Stimulated activated CD4-positive, alpha-beta T cell treated with anti-CD3 and anti-CD28 coated beads, Interleukin-15, amount 100 ng/mL, for 1 hour (primary cell): ENCODE results near the gene PRRX2.
"Not testable (repeated sequence)": the region's sequence is repeated elsewhere in the genome, so short reads cannot be mapped to it uniquely, and the experiment has no call there.

Experiments used
- DNase-seq, 2 donors: peaks; one replicate each; pipeline ENCODE4 v3.0.0-alpha.2; 2020; ENCODE audit warnings: low read depth in 1 of 2, low spot score in 1 of 2

PRRX2 gene

DNA sequence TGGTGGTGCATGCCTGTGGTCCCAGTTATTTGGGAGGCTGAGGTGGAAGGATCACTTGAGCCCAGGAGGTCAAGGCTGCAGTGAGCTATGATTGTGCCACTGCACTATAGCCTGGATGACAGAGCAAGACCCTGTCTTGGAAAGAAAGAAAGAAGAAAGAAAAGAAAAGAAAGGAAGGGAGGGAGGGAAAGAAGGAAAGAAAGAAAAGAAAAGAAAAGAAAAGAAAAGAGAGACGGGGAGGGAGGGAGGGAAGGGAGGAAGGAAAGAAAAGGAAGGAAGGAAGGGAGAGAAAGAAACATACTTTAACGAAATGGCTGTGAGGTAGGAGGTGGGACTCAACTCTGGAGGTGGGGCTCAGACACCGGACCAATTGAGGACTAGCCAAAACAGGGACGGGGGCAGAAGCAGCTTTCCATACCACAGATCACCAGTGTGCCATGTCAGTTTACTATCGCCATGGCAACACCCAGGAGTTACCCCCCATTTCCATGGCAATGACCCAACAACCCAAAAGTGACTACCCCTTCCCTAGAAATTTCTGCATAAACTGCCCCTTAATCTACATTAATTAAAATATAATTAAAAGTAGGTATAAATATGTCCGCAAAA is 66.1 kb downstream of the PRRX2 start:
- DNase-seq, result no peak

DNA sequence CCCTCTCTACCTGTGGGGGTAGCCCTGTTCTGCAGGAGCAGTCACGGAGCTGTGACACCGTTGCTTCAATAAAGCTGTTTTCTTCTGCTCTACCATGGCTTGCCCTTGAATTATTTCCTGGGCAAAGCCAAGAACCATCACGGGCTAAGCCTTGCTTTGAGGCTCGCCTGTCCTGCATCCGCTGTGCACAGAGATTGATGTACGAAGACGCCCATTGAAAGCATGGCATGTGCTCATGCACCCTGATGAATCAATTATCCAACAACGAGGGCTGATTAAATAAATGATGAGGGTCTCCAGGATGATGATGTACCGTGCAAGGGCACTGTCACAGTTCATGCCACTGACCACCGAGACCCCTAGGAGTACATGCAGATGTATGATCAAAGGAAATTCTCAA is 66.7 kb downstream of the PRRX2 start:
- DNase-seq, result no peak

DNA sequence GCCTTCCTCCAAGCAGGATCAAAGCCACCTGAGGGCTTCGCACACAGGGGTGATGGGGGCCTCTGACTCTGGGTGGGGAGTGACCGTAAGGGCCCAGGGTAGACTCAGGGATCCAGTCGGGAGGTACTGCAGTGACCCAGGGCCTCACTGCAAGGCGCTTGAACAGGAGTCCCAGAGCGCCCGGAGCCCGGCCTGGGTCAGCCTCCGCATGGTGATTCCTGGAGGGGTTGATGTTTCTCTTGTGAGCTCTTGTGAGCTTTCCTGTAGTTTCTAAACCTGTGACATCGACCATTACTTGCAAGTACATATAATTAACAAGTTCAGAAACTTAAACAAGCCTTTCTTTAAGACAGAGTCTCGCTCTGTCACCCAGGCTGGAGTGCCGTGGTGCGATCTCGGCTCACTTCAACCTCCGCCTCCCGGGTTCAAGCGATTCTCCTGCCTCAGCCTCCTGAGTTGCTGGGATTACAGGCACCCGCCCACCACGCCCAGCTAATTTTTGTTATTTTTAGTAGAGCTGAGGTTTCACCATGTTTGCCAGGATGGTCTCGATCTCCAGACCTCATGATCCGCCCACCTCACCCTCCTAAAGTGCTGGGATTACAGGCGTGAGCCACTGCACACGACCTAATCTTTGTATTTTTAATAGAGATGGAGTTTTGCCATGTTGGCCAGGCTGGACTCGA is 67.6 kb downstream of the PRRX2 start:
- DNase-seq, result no peak

DNA sequence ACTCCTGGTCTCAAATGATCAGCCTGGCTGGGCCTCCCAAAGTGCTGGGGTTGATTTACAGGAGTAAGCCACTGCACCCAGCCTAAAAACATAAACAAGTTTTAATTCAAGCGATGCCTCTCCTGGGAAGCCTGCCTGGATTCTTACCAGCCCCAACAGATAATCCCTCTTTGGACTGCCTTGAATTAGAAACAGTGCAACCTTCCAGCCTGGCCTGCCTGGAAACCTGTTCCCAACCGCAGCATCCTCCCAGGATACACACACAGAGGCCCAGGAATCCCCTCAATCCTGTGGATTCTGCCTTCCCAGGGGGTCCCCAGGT is 68.1 kb downstream of the PRRX2 start:
- no peak for DNase-seq

DNA sequence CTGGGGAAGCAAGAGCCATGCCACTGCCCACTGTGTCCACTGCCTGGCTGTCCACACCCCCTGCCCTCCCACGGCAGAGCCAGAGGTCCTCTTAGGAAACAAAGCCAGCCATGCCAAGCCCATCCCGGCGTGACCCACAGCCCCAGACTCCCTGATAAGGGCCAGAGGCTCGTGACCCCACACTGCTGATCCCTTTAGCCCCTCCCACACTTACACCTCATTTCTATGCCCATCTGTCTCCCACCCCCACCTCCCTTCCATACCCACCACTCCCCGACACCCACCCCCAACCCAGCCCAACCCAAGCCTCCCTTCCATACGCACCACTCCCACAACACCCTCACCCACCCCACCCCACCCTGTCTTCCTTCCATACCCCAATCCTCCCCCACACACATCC is 70.1 kb downstream of the PRRX2 start:
- no peak for DNase-seq

- DNase-seq, result no peak
These were observed 70.9 kb downstream of the PRRX2 start for GRCh38 chr9:129736334-129736733.

DNA sequence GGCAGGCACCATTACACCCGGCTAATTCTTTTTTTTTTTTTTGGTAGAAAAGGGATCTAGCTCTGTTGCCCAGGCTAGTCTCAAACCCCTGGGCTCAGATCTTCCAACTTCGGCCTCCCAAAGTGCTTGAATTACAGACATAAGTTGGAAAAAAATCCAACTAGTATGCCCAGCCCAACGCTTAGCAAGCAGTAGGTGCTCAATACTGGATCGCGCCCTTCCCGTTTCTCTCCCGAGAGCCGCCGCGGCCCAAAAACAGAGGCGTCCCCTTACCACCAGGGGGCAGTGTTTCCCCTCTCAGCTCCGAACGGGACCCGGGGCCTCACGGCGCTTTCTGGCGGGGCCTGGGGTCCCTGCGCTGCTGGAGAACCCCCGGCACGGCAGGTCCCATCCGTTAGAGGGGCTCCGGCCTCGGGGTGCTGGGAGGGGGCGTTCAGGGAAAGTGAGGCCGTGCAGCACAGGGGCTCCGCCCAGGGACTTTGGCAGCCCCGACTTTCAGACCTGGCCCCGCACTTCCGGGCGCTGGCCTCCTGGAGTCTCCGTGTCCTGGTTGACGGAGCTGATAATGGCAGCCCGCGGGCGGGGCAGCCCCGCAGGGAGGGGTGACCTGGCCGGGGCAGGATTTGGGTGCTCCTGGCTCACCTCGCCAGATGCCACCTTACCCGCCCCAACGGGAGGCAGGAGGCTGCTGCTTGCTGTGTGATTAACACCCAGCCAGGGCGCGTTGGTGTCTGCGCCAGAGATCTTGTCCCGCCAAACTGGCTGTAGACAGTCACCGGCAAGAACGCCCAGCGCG is 72.2 kb downstream of the PRRX2 start:
- DNase-seq, result peak; percentile 69 to 76

DNA sequence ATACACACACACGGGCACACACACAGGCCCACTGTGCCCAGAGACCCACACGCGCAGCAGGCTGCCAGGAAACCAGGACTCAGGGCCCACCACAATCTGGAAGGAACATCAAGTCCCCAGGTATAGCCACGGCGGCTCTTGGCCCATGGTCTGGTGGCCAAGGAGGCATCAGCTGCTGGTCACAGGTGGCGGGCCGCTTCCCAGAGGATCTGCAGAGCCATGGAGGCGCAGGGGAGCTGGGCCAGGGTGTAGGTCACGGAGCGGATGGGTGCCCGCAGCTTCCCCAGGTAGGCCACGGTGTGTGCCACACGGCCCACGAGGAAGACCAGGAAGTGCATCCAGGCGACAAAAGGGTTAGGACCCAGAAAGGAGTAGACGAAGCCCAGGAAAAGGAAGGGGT is 74.0 kb downstream of the PRRX2 start:
- DNase-seq, result no peak

DNA sequence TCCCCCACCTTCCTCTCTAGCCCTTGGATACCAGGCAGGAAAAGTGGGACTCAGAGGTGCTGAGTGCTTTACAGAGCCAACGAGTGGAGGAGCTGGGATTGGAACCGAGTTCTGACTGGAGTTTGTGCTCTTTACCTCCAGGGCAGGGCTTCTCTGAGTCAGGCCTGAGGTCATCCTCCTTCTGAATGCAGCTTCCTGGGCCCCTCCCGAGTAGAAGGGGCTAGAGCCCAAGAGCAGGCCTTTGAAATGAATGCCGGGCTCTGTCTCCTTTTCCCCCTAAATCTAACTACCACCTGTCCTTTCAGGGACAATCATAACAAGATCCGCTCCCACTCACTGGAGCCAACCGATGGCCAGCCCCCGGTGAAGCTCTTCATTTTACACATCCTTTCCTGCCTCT is 74.7 kb downstream of the PRRX2 start:
- no peak for DNase-seq

DNA sequence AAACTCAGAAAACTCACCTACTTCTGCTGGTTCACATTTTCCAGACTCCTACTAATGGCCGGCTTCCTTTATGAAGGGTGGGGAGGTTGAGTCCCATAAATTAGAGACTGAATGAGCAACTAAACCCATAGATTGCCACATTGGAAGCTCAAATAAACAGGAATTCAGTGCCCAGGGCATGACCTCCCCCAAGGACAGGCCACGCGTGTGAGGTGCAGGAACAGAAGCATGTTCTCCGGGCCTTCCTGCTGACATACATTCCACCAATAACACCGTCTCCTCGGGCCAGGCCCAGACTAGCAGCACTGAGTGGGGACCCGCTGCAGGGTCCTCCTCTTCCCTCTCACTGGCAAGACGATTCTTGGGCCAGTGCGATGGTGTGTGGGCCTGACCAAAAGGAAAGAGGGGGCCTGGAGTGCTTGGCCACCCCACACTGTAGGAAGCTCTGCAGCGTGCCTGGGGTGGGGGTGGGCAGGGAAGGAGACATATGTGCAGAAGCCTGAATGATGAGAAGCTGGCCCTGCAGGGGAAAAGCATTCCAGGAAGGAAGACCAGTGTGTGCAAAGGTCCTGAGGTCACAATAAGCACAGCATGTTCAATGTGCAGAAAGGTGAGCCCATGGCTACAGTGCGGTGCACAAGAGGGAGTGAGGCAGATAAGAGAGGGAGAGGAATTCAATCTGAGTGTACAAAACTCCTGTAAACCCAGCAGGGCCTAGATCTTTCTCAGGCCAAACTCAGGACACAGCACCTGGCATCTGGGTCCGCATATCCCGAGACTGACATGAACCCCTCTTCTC is 75.4 kb downstream of the PRRX2 start:
- DNase-seq, result no peak

DNA sequence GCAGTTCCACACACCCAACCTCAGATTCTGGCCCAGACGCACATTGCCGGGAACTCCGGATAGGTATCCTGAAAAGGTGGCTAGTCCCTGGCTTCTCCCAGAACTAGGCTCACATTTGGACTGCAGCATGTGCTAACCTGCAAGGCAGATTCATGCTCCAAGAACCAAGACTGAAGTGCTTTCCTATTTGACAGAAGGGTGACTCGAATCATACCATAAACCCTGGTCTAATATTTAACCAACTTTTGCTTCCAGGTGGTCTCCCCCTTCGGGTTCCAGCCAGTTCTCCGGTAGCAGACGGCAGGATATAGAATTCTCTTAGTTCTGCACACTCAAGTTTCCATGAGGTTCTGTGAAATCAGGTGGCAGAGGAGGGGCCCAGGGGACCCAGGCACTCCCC is 79.8 kb downstream of the PRRX2 start:
- no peak for DNase-seq

DNA sequence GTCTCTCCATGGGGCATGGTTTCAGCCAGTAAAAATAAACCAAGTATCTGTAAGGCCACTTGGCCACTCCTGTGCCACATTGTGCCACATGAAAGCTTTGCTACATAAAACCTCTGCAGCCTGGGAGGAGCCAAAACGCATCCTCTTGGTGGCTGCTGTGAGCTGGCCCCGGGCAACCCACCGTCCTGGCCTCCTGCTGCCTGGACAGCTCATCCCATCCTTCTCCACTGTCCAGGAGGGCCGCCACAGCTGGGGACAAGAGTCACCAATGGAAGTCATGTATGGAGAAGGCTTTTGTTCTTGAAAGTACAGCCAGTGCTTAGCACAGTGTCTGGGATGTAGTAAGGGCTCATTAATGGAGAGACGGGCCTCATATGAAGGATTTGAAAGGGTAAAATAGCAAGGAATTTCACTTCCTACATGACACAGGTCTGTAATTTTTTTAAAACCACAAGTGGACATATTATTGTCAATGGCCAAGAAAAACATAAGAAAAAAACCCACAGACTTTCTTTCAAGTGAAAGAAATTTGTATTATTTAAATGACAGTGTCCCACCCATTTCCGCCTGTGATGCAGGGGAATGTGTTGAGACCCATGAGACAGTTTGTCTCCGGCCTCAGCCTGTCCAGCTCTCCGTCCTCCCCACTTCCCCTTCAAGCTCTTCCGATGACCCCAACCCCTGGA is 80.8 kb downstream of the PRRX2 start:
- DNase-seq, result no peak

GRCh38 chr9:129748249-129748648 is 82.8 kb downstream of the PRRX2 start:
- no peak for DNase-seq

- not testable (repeated sequence) for DNase-seq
These were observed 83.6 kb downstream of the PRRX2 start for GRCh38 chr9:129749052-129749451.

- DNase-seq, result no peak
These were observed 84.1 kb downstream of the PRRX2 start for GRCh38 chr9:129749575-129749974.

DNA sequence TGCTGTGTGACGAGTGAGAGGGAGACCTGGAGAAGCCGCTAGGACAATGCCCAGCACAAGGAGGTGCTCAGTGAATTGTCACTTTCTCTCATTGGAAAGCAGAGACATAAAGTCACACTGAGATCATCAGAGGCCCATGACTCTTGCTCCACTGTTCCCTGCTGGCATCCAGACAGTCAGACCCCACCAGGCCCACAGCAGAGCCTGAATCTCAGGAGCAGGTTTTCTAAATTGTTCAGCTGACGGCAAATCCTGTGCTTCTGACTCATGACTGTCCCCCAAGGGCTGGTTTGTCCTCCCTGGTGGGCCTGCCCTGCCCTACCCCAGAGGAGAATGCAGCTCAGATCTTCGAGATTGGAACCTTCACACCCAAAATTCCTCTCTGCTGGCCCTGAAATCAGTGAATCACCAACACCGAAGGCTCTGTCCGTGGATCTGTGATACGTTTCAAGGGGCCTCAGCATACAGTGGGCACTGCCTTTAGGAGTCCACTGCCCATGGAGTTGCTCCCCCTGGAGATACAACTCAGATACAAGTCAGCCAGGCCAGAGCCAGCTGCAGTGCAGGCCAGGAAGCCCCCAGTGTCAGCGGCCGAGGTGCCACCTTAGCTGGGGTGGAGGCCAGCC is 84.7 kb downstream of the PRRX2 start:
- no peak for DNase-seq

- no peak for DNase-seq
These were observed 86.7 kb downstream of the PRRX2 start for GRCh38 chr9:129751841-129752801.

DNA sequence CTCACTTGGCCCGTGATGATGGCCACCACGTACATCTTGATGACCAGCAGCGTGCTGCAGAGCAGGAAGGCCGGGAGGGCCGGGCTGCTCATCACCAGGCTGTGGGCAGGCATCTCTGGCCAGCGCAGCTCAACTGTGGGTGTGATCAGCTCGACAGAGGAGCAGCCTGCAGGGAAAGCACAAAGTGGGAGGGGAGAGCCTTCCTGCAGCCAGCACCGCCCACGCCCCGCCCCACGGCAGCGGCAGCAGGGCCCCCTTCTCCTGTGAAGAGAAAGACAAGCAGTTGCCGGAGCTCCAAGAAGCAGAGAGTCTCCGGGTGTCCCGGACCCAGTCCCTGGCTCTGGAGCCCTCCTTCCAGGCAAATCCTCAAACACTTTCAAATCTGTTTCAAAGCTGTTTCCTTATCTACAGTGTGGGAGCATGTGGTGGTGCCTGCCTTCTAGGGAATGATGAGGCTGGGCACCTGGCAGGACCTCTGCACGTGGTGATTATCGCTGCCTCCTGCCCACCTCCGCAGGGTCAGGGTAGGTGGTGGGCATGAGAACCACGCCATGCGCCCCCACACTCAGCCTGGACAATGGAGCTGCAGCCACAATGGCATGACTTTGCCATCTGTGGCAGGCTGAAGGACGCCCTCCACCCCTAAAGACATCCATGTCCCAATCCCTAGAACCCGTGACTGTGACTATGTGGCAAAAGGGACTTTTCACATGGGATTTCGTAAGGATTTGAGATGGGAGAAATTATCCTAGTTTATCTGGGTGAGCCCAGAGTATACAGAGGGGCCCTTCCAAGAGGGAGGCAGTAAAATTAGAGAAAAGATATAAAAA is 87.7 kb downstream of the PRRX2 start, which contains the start of gene PTGES:
TSS of gene PTGES (minus strand) at position 143 of the 830 bp plus-strand sequence. CDS start at position 113, 30 bp downstream.
- DNase-seq, result peak in 1 of 2 donors; percentile 49
